Stomach (tissue), 4 donors: ENCODE measurements around the gene TBC1D16.

ENCODE experiments used
- CTCF ChIP-seq, 7 experiments: fragments of 450-650 bp in 4 of 7; fragments of 200-600 bp in 3 of 7; sonication (generic) in 3 of 7; IDR thresholded peaks; one replicate each; pipeline ENCODE4 v1.5.1; 2016 to 2019; ENCODE audit warnings: antibody characterized with exemption in 7 of 7, control low read depth in 2 of 7, mild to moderate bottlenecking in 1 of 7
- EP300 ChIP-seq: sonication (generic); formaldehyde crosslinking; IDR thresholded peaks from one replicate; pipeline ENCODE4 v1.6.1; 2017; ENCODE audit warnings: antibody characterized with exemption
- POLR2A ChIP-seq, 4 donors: fragments of 450-650 bp; IDR thresholded peaks; one replicate each; pipeline ENCODE4 v1.6.1; 2016; ENCODE audit warnings: antibody characterized with exemption in 4 of 4, control low read depth in 2 of 4, mild to moderate bottlenecking in 1 of 4, moderate library complexity in 1 of 4
- POLR2AphosphoS5 ChIP-seq, 3 donors: sonication (generic); formaldehyde crosslinking; IDR thresholded peaks; one replicate each; pipeline ENCODE4 v1.6.1; 2016; ENCODE audit warnings: antibody characterized with exemption in 3 of 3

DNA sequence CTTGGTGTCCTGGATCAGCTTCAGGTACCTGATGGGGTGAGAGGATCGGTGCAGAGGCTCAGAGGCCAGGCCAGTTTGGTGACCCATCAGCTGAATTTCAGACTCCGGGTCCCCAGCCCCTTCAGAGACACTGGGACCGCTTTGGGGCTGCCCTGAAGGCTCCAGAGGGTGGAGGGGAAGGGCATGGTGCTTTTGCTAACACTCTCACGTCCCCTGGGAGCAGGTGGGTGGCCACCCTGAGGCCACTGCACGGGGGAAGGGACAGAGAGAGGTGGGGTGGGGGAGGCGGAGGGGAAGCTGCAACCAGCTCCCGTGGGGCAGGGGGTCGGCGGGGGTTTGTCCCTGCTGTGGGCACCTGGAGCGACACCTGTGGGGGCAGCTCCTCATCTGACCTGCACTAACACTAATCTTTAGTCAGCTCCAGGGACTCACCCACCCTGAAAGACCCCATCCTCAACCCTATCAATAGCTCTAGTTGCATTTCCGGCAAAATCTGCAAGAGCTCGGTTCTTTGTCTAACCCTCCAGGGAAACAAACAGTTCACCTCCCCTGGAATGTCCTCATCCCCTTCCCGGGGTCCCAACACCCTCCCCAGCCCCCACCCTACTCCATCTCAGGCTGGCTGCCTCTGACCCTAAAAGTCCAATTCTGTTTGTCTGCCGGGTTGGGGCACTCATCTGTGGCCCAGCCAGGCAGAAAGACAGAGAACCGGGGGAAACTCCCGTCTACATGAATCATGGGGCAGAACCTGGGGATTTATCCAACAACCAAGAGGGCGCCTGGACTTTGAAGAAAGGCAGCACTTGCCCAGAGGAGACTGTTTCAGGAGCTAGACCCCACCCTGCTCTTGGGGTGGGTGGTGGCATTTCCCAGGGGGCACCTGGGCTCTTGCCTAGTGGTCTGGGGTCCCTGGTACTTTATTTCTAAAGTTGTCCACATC lies 104.5 kb downstream of the TBC1D16 start:
- TF ChIP-seq CTCF (IDR thresholded peaks at IDR 0.05) (no peak), POLR2A (IDR thresholded peaks at IDR 0.05) (no peak), POLR2AphosphoS5 (IDR thresholded peaks at IDR 0.05) (no peak), EP300 (no peak)
